RWPE2 (cell line): ENCODE data around the gene HUNK.

Experiments used
- ATAC-seq: fragments of 200-7000 bp; cut with Tn5 transposase; 3 replicates; pipeline ENCODE4 v1.9.1; 2021; ENCODE audit warnings: low read depth
- DNase-seq: peaks from one replicate; pipeline ENCODE4 v3.0.0-alpha.2; 2020; ENCODE audit warnings: low spot score
- H3K27ac ChIP-seq: fragments of 450-650 bp; 2 replicates; pipeline ENCODE4 v1.5.1; 2017; ENCODE audit warnings: mild to moderate bottlenecking; ENCODE audit not compliant: poor library complexity, severe bottlenecking
- H3K27me3 ChIP-seq: fragments of 250-450 bp; sonication (Bioruptor Pico); 2 replicates; pipeline ENCODE4 v1.5.1; 2021; ENCODE audit warnings: mild to moderate bottlenecking, moderate library complexity; ENCODE audit not compliant: insufficient read depth, poor library complexity, severe bottlenecking
- H3K36me3 ChIP-seq: fragments of 250-450 bp; sonication (Bioruptor Pico); 2 replicates; pipeline ENCODE4 v1.5.1; 2020; ENCODE audit warnings: low read depth, mild to moderate bottlenecking, moderate library complexity
- H3K4me1 ChIP-seq: fragments of 250-450 bp; sonication (Bioruptor Pico); 2 replicates; pipeline ENCODE4 v1.5.1; 2021; ENCODE audit warnings: mild to moderate bottlenecking, moderate library complexity; ENCODE audit not compliant: insufficient read depth, poor library complexity, severe bottlenecking
- H3K4me3 ChIP-seq: fragments of 250-450 bp; sonication (Bioruptor Pico); 2 replicates; pipeline ENCODE4 v1.5.1; 2021; ENCODE audit warnings: mild to moderate bottlenecking, moderate library complexity; ENCODE audit not compliant: severe bottlenecking
- H3K9me3 ChIP-seq: fragments of 250-450 bp; sonication (Bioruptor Pico); 2 replicates; pipeline ENCODE4 v1.5.1; 2021; ENCODE audit warnings: mild to moderate bottlenecking, moderate library complexity; ENCODE audit not compliant: severe bottlenecking
- TF ChIP-seq, protein P1 (sequence below): fragments of 450-650 bp; IDR thresholded peaks from one replicate; pipeline ENCODE4 v1.5.1; 2017; ENCODE audit warnings: mild to moderate bottlenecking, moderate library complexity; ENCODE audit not compliant: poor library complexity, severe bottlenecking

Gene HUNK

DNA sequence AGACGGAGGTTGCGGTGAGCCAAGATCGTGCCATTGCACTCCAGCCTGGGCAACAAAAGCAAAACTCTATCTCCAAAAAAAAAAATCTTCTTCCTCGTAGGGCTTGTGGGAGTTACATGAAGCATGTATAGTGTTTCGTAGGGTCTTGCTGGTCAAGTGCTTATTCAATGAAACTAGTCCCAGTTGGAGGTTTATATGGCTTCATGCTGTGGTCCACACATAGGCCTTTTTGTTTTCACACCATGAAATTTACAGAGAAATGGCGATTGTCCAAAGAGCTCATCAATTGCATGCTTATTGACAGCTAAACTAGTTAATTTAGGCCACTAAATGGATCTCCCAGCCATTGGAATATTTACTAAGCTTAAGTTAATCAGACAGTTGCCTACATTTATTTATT is 29.6 kb downstream of the HUNK start:
- no peak for ATAC-seq
- no peak for DNase-seq
- Histone ChIP-seq H3K27me3 (no peaks in the 10 kb centered on the region), H3K4me3 (no peak overlapping the region), H3K36me3 (no peaks in the 10 kb centered on the region), H3K9me3 (no peaks in the 10 kb centered on the region), H3K4me1 (no peaks in the 10 kb centered on the region), H3K27ac (no peak overlapping the region)
- TF ChIP-seq, protein P1, sequence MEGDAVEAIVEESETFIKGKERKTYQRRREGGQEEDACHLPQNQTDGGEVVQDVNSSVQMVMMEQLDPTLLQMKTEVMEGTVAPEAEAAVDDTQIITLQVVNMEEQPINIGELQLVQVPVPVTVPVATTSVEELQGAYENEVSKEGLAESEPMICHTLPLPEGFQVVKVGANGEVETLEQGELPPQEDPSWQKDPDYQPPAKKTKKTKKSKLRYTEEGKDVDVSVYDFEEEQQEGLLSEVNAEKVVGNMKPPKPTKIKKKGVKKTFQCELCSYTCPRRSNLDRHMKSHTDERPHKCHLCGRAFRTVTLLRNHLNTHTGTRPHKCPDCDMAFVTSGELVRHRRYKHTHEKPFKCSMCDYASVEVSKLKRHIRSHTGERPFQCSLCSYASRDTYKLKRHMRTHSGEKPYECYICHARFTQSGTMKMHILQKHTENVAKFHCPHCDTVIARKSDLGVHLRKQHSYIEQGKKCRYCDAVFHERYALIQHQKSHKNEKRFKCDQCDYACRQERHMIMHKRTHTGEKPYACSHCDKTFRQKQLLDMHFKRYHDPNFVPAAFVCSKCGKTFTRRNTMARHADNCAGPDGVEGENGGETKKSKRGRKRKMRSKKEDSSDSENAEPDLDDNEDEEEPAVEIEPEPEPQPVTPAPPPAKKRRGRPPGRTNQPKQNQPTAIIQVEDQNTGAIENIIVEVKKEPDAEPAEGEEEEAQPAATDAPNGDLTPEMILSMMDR, result no peak

DNA sequence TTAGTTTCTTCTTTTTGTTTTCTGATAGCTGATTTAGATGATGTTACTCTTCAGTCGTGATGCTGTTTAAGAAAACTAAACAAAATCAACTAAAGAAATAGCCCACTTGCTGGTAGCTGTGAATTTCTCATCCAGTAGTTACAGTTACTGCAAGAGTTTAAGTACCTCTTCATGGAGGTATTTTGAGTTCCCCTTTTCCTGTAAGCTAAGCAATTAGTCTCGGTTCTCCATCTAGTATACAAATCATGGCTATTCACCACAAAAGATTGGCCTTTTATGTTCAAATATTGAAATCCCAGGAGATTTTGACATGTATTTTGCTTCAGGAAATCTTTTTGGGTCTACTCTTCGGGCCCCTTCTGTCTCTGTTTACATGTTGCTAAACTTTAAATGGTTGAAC is 31.1 kb downstream of the HUNK start:
- Histone ChIP-seq H3K27ac (no peak overlapping the region), H3K36me3 (no peaks in the 10 kb centered on the region), H3K4me1 (no peaks in the 10 kb centered on the region), H3K9me3 (no peaks in the 10 kb centered on the region), H3K27me3 (peaks cover 8% of the 10 kb centered on the region), H3K4me3 (no peak overlapping the region)
- TF ChIP-seq, protein P1, result no peak
- DNase-seq (no peak), ATAC-seq (no peak)

DNA sequence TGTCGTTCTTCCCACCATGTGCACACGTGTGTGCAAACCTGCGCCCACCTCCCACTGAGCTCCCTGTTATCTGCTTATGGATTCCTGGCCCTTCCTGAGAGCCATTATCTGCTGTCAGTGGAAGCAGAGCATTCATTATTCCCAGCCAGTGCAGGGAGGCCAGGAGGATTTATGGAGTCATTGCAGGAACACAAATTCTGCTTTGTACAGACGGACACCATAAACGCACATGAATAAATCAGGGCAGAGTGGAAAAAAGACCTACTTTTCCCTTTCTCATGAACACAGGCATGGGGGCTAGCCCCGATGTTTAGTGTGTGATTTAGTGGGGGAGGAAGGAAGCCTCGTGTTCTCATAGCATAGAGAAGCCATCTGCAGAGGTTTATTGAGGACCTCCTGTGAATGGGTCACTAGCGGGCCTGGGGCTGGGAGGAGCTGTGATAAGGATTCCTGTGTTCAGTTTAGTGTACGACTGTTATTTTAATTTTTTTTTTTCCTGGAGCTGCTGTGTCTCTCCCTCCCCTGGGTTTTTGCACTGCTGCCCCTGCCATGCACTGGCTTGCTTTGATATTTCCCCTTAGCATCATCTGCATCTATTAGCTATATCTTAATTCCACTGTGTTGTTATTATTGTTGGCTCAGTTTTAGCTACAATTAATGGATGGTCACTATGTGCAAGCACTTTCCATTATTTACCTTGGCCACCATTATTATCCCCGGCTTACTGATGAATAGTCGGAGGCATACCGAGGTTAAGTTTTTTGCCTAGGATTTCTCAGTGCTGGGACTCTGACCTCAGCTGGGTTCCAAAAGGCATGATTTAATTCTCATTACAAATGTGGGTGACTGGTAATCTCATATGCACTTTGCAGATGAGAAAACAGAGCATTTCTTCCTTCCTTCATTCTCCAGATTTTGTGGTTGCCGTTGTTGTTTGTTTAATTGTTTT is 33.0 kb downstream of the HUNK start:
- ATAC-seq (no peak), DNase-seq (no peak)
- TF ChIP-seq, protein P1, result no peak
- no peaks in the 10 kb centered on the region for H3K4me1 ChIP-seq
- no peak overlapping the region for H3K27ac ChIP-seq
- H3K27me3 ChIP-seq, result peaks cover 8% of the 10 kb centered on the region
- H3K4me3 ChIP-seq, result no peak overlapping the region
- H3K36me3 ChIP-seq, result no peaks in the 10 kb centered on the region
- no peaks in the 10 kb centered on the region for H3K9me3 ChIP-seq

DNA sequence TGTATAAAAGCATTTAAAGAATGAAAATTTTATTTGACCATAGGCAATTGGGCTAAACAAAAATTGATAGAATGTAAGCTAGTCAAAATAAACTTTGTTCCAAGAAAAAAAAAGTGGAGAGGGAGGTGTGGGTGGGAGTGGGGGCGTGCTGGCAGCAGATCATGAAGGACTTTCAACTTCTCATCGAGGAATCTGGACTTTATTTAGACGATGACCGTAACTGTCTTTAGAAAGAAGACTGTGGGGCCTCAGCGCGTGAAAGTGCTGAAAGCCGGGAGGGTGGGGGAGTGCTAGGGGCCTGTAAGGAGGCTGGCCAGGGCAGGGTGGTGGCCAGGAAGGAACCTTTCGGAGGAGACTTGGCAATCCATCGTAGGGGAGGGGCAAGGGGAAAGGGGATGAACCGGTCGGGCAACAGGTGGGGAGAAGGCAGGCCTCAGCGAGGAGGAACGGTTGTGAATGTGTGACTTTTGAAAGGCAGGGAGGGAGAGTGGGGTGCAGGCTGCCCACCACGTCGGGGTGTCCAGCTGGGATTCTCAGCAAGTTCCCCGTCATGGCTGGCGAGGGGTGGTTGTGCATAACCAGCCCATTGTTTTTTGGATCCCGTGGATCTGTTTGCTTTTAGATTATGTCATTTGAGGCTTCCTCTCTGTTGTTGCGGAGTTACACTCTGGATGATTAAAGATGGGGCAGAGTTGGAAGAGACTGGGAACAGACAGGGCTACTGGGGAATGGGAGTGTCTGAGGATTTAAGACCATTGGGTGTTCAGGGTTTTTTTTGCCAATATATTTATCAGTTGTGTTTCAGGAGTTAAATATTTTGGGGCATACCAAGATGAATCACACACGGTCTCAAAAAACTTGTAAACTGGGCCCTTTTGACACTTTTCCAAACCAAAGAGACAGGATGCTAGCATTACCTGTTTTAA is 35.5 kb downstream of the HUNK start:
- TF ChIP-seq, protein P1, result no peak
- H3K27me3 ChIP-seq, result peaks cover 8% of the 10 kb centered on the region
- no peaks in the 10 kb centered on the region for H3K9me3 ChIP-seq
- no peaks in the 10 kb centered on the region for H3K36me3 ChIP-seq
- DNase-seq, result no peak
- ATAC-seq, result peak; percentile 52; the same call in 2 of the 3 replicates
- H3K4me1 ChIP-seq, result no peaks in the 10 kb centered on the region
- no peak overlapping the region for H3K27ac ChIP-seq
- H3K4me3 ChIP-seq, result no peak overlapping the region
